Endothelial cell of umbilical vein (primary cell): ENCODE data around the gene CDC42BPB. TPM values are rescaled to one million over a fixed set of nuclear protein-coding genes. Genes with fewer than 3 reads are reported as not detected.

Experiments
- BruUV-seq: library from RNA; stranded (reverse); fragments of 400-500 nt; replicated peaks from 2 replicates; lab custom pipeline; 2021; lab: Mats Ljungman, UMichigan
- CTCF ChIA-PET: fragments of 300-600, 350-600 bp; sonication (Branson Sonifier 250); formaldehyde crosslinking; loops from one replicate; lab custom pipeline; 2021; ENCODE audit warnings: antibody characterized with exemption, inconsistent platforms; lab: Charles Lee
- POLR2A ChIA-PET: fragments of 300-600, 350-600 bp; sonication (Branson Sonifier 250); formaldehyde crosslinking; loops from one replicate; lab custom pipeline; 2021; ENCODE audit warnings: antibody characterized with exemption, inconsistent platforms; lab: Charles Lee
- DNase-seq: peaks from one replicate; pipeline ENCODE4 v3.0.0-alpha.2; 2011; ENCODE audit warnings: low read depth, low spot score
- FAIRE-seq: peaks from 2 replicates; lab custom pipeline; 2011; peaks lifted over from hg19 to GRCh38; lab: Jason Lieb, UNC
- H2AFZ ChIP-seq: 2 replicates; pipeline ENCODE4 v1.6.0; 2012; ENCODE audit warnings: low read depth, low read length, control low read depth, inconsistent platforms
- H3K27ac ChIP-seq: 2 replicates; pipeline ENCODE4 v1.5.1; 2011; ENCODE audit warnings: low read depth, mild to moderate bottlenecking, control low read depth, low read length, moderate library complexity; ENCODE audit not compliant: insufficient read depth
- H3K27me3 ChIP-seq, 2 experiments: 2 replicates each; pipeline versions ENCODE4 v1.6.0 to v1.6.1; 2011; ENCODE audit warnings: low read length in 2 of 2, mixed read lengths in 1 of 2; ENCODE audit not compliant: control insufficient read depth in 2 of 2, insufficient read depth in 2 of 2
- H3K36me3 ChIP-seq, 2 experiments: 2 replicates in 1 of 2; 3 replicates in 1 of 2; pipeline ENCODE4 v1.5.1; 2011; ENCODE audit warnings: low read length in 2 of 2, mild to moderate bottlenecking in 1 of 2, moderate library complexity in 1 of 2; ENCODE audit not compliant: control insufficient read depth in 2 of 2, insufficient read depth in 2 of 2; ENCODE audit errors: extremely low read depth in 1 of 2
- H3K4me1 ChIP-seq: 3 replicates; pipeline ENCODE4 v1.5.1; 2011; ENCODE audit warnings: mild to moderate bottlenecking, low read length; ENCODE audit not compliant: control insufficient read depth, insufficient read depth; ENCODE audit errors: extremely low read depth
- H3K4me2 ChIP-seq: 2 replicates; pipeline ENCODE4 v1.6.1; 2011; ENCODE audit warnings: low read length, control low read depth, mixed read lengths; ENCODE audit not compliant: insufficient read depth
- H3K4me3 ChIP-seq, 3 experiments: fragments of 200-600 bp in 1 of 3; sonication (generic), shearing (Covaris generic) in 1 of 3; replicated peaks in 1 of 3; 2 replicates each; pipeline ENCODE4 v1.5.1; 2011 to 2016; ENCODE audit warnings: control low read depth in 3 of 3, low read length in 3 of 3, mild to moderate bottlenecking in 2 of 3, inconsistent platforms in 1 of 3, low read depth in 1 of 3, moderate library complexity in 1 of 3; ENCODE audit not compliant: insufficient read depth in 1 of 3
- H3K79me2 ChIP-seq: 2 replicates; pipeline ENCODE4 v1.6.0; 2012; ENCODE audit warnings: low read length, inconsistent platforms; ENCODE audit not compliant: control insufficient read depth, insufficient read depth
- H3K9ac ChIP-seq: replicated peaks from 2 replicates; pipeline ENCODE3; 2011; ENCODE audit warnings: low read length, control low read depth; ENCODE audit not compliant: insufficient read depth; ENCODE audit errors: extremely low read depth
- H3K9me1 ChIP-seq: replicated peaks from 3 replicates; pipeline ENCODE4 v1.6.0; 2011; ENCODE audit warnings: mild to moderate bottlenecking, low read length; ENCODE audit not compliant: control insufficient read depth, insufficient read depth; ENCODE audit errors: extremely low read depth
- H3K9me3 ChIP-seq: replicated peaks from 2 replicates; pipeline ENCODE4 v1.5.1; 2012; ENCODE audit warnings: low read length, inconsistent platforms; ENCODE audit not compliant: control insufficient read depth, insufficient read depth
- H4K20me1 ChIP-seq: replicated peaks from 2 replicates; pipeline ENCODE3; 2011; ENCODE audit warnings: mild to moderate bottlenecking, low read length; ENCODE audit not compliant: control insufficient read depth, insufficient read depth; ENCODE audit errors: extremely low read depth
- CTCF ChIP-seq, 2 donors: IDR thresholded peaks; 1 replicate in 1 of 2; 2 replicates in 1 of 2; pipeline ENCODE4 v1.5.1; 2011; ENCODE audit warnings: low read length in 2 of 2, mild to moderate bottlenecking in 2 of 2, moderate library complexity in 2 of 2, control low read depth in 1 of 2, inconsistent platforms in 1 of 2, low read depth in 1 of 2; ENCODE audit not compliant: insufficient read depth in 1 of 2; ENCODE audit errors: extremely low read depth in 1 of 2
- EZH2 ChIP-seq: IDR thresholded peaks from 2 replicates; pipeline ENCODE4 v1.6.1; 2012; ENCODE audit warnings: borderline replicate concordance, low read depth, mild to moderate bottlenecking, moderate library complexity, low read length, inconsistent platforms; ENCODE audit not compliant: severe bottlenecking
- FOS ChIP-seq: IDR thresholded peaks from 2 replicates; pipeline ENCODE4 v1.6.1; 2011; ENCODE audit warnings: mild to moderate bottlenecking, low read length, moderate library complexity, borderline replicate concordance; ENCODE audit not compliant: insufficient read depth
- GATA2 ChIP-seq: IDR thresholded peaks from 2 replicates; pipeline ENCODE4 v1.7.0; 2011; ENCODE audit warnings: low read depth, mild to moderate bottlenecking, moderate library complexity, mixed read lengths, low read length; ENCODE audit not compliant: insufficient read length, insufficient read depth
- JUN ChIP-seq: IDR thresholded peaks from 2 replicates; pipeline ENCODE4 v1.6.1; 2011; ENCODE audit warnings: borderline replicate concordance, low read depth; ENCODE audit not compliant: insufficient read length, insufficient read depth
- MYC ChIP-seq: IDR thresholded peaks from one replicate; pipeline ENCODE4 v1.6.1; 2011; ENCODE audit warnings: mild to moderate bottlenecking, low read depth, low read length
- POLR2A ChIP-seq: IDR thresholded peaks from 2 replicates; pipeline ENCODE4 v1.6.1; 2012; ENCODE audit warnings: low read depth, mild to moderate bottlenecking, control low read depth, low read length
- POLR2AphosphoS5 ChIP-seq: IDR thresholded peaks from 2 replicates; pipeline ENCODE4 v1.6.1; 2012; ENCODE audit warnings: low read depth, mild to moderate bottlenecking, control low read depth, low read length, moderate library complexity; ENCODE audit not compliant: insufficient read depth
- dilution Hi-C: fragments of 300-500 bp; cut with MboI; formaldehyde crosslinking; loops from one replicate; pipeline ENCODE4 v1.15.0; 2019; ENCODE audit warnings: low sequenced_read_pairs; ENCODE audit not compliant: extremely low pct_ligation_motif_present
- intact Hi-C: fragments of 100-400 bp; cut with micrococcal nuclease; formaldehyde crosslinking; loops from one replicate; pipeline ENCODE4 v1.10.0; 2022
- polyA plus RNA-seq, 4 experiments: library from polyadenylated mRNA; depleted of rRNA in 3 of 4; stranded (reverse) in 3 of 4; unstranded in 1 of 4; fragments of >200 nt; gene quantifications; 2 replicates each; pipeline versions ENCODE4 v1.2.1 to v1.2.3, GENCODE V29; 2011 to 2012; ENCODE audit warnings: missing spikeins in 1 of 4
- total RNA-seq: library from RNA; stranded (reverse); gene quantifications from 2 replicates; pipeline ENCODE4 v1.2.3, GENCODE V29; 2021
- TF ChIP-seq, protein P1 (sequence below): IDR thresholded peaks from 2 replicates; pipeline ENCODE4 v1.6.1; 2011; ENCODE audit not compliant: insufficient read depth, insufficient read length

Gene CDC42BPB
- total and polyA plus RNA-seq, 2 donors (not counting 3 experiments of a cell fraction or from before 2014, with no cell fraction given), result 82.6 to 131 TPM

DNA sequence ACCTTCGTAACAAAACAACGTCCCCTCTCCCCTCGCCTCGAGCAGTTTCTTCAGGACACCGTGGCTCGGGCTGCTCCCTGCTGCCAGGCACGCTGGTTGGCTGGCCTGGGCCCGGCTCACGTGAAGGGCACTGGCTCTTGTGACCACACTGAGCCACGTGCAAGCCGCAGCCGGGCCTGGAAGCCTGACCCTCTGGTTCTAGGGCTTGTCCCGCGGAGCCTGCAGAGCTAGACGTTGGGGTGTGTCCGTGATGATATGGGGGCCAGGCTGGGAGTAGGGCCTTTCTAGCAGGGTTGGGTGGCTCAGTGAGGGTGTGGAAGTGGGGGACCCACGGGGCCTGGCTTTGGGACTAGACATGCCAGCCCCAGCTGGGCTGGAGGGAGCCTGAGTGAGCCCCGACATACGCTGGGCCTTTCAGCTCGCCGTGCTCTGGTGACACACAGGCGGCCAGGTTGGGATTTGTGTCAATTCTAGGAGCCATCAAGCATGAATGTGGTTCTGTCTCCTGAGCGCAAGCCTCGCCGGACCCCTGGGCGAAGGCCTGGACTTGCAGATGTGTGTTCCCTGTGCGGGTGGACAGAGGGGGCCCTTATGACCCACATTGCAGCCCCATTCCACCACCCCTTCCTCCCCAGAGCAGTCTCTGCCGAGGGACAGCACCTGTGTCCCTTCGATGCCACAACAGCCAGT, 148.4 kb downstream of the CDC42BPB start:
- Histone ChIP-seq H3K27me3 (no peaks in the 10 kb centered on the region), H3K27ac (no peak overlapping the region), H3K9me1 (no peaks in the 10 kb centered on the region), H3K4me3 (no peak overlapping the region), H3K79me2 (no peaks in the 10 kb centered on the region), H2AFZ (no peak overlapping the region), H3K4me1 (no peaks in the 10 kb centered on the region), H3K9ac (no peak overlapping the region), H3K36me3 (peaks cover 0 to 10% of the 10 kb centered on the region in 2 experiments), H3K9me3 (no peaks in the 10 kb centered on the region), H4K20me1 (no peaks in the 10 kb centered on the region), H3K4me2 (no peak overlapping the region)
- TF ChIP-seq CTCF (IDR thresholded peaks at IDR 0.05; ENCODE audit: extremely low read depth in 1 of 2, insufficient read depth in 1 of 2, low read depth in 1 of 2, low read length in 2 of 2), result no peak
- no peak for TF ChIP-seq EZH2
- TF ChIP-seq POLR2A, result no peak
- TF ChIP-seq POLR2AphosphoS5, result no peak
- no peak for TF ChIP-seq MYC
- TF ChIP-seq GATA2, result no peak
- no peak for TF ChIP-seq FOS
- TF ChIP-seq, protein P1, sequence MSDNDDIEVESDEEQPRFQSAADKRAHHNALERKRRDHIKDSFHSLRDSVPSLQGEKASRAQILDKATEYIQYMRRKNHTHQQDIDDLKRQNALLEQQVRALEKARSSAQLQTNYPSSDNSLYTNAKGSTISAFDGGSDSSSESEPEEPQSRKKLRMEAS, result no peak
- TF ChIP-seq JUN, result no peak
- no peak for DNase-seq
- no TSS peak for BruUV-seq
- FAIRE-seq, result no peak
- intact Hi-C loops, result no loop called here
- CTCF ChIA-PET, result interaction anchor here (1.2 kb wide), 1 partner anchor 9 kb away, joined by 3 read pairs; no protein-coding TSS in a partner anchor
- POLR2A ChIA-PET, result no interaction called here
- dilution Hi-C loops, result no loop called here
